Tibial nerve (tissue), 4 donors: ENCODE measurements around the gene ASB10.

ENCODE experiments used
- CTCF ChIP-seq, 5 experiments: fragments of 200-600 bp in 3 of 5; fragments of 450-650 bp in 2 of 5; sonication (generic) in 3 of 5; IDR thresholded peaks; one replicate each; pipeline ENCODE4 v1.5.1; 2016 to 2019; ENCODE audit warnings: antibody characterized with exemption in 5 of 5, mild to moderate bottlenecking in 3 of 5, moderate library complexity in 2 of 5
- EP300 ChIP-seq, 2 donors: sonication (generic); formaldehyde crosslinking; IDR thresholded peaks; one replicate each; pipeline ENCODE4 v1.6.1; 2017; ENCODE audit warnings: antibody characterized with exemption in 2 of 2, mild to moderate bottlenecking in 1 of 2

GRCh38 chr7:151195616-151196450, 8.8 kb upstream of the ASB10 start:
- TF ChIP-seq CTCF (IDR thresholded peaks at IDR 0.05) (no peak), EP300 (IDR thresholded peaks at IDR 0.05) (no peak)
